Islet precursor cell (in vitro differentiated cells): ENCODE data around the gene NLRP6.
A peak's percentile ranks its signal among the peaks of the same experiment; 100 is the strongest.
"Not testable (repeated sequence)": the region's sequence is repeated elsewhere in the genome, so short reads cannot be mapped to it uniquely, and the experiment has no call there.

Experiments
- DNase-seq: peaks from one replicate; pipeline ENCODE4 v3.0.0-alpha.2; 2018

The NLRP6 gene

GRCh38 chr11:256952-257737 is 21.1 kb upstream of the NLRP6 start:
- no peak for DNase-seq

- DNase-seq: no peak
These were observed 20.3 kb upstream of the NLRP6 start for GRCh38 chr11:257766-258493.

- DNase-seq: no peak
These were observed 18.8 kb upstream of the NLRP6 start for GRCh38 chr11:259413-259812.

GRCh38 chr11:261624-262023 is 16.6 kb upstream of the NLRP6 start:
- DNase-seq: no peak

- no peak for DNase-seq
These were observed 11.3 kb upstream of the NLRP6 start for GRCh38 chr11:266676-267439.

DNA sequence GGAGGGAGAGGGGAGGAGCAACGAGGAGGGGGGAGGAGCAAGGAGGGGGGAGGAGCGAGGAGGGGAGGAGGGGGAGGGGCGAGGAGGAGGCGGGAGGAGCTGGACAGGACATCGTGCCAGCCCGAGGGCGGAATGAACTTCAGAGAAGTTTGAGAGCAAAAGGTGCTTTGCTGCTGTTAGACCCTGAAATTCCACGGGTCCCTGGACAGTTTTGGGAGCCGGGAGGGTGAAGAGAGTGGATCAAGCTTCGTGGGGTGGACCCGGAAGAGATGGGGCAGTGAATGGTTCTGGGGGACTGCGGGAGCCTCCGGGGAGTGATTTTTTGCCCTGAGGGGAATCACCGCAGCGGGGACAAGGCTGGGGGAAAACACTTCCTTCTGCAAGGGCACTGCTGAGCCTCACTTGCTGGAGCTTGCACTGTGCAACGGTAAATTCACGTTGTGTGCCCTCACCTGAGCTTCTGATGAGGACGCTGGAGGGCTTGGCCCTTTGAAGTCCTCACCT is 10.7 kb upstream of the NLRP6 start:
- DNase-seq: no peak

DNA sequence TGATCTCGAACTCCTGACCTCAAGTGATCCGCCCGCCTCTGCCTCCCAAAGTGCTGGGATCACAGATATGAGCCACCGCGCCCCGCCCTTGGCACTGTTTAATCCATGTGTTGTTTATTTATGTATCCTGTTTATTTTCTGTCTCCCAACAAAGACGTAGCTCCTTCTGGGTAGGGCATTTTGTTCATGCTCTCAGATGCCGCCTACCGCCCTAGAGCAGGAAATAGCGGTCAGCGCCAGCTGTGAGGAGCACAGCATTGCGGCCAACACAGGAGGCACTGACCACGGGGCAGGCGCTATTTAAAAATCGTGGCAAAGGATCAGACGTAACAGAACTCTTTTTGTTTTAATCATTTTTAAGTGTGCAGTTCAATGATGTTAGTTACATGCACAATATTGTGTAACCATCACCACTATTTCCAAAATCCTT is 9.5 kb upstream of the NLRP6 start:
- not testable (repeated sequence) for DNase-seq

GRCh38 chr11:269146-269890 is 8.9 kb upstream of the NLRP6 start:
- DNase-seq: no peak

- no peak for DNase-seq
These were observed 7.5 kb upstream of the NLRP6 start for GRCh38 chr11:270451-271318.

GRCh38 chr11:271319-271715 is 6.9 kb upstream of the NLRP6 start:
- DNase-seq: no peak

GRCh38 chr11:272195-272930 is 5.8 kb upstream of the NLRP6 start:
- no peak for DNase-seq

DNA sequence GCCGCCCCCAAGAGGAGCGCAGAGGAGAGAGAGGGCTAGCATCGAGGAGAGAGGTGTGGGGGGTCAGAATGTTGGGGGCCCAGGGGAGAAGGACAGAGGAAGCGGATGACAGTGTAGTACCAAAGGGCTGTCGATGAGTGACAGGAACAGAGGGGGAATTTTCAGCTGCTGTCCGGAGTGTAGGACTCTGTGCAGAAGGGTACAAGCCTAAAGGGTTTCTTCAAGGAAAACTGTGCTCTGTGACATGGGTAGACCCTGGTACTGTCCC is 5.3 kb upstream of the NLRP6 start:
- peak; percentile 7 for DNase-seq

DNA sequence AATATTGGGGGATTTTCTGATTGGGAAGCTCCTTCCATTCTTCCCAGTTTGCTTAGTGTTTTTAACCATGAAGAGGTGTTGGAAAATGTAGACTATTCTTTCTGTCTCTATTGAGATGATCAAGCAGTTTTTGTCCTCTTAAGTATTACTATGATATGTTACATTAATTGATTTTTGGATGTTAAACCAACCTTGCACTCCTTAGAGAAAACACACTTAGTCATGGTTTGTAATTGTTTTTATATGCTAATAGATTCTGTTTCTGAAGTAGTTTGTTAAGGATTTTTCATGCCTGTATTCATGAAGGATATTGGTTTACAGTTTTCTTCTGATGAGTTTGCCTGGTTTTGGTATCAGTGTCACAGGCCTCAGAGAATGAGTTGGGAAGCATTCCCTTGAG is 2.0 kb upstream of the NLRP6 start:
- no peak for DNase-seq

- DNase-seq: no peak
These were observed 1.1 kb downstream of the NLRP6 start for GRCh38 chr11:279040-279965.

- no peak for DNase-seq
These were observed 1.9 kb downstream of the NLRP6 start for GRCh38 chr11:279966-280705.

- DNase-seq: no peak
These were observed 2.7 kb downstream of the NLRP6 start for GRCh38 chr11:280706-281485.

DNA sequence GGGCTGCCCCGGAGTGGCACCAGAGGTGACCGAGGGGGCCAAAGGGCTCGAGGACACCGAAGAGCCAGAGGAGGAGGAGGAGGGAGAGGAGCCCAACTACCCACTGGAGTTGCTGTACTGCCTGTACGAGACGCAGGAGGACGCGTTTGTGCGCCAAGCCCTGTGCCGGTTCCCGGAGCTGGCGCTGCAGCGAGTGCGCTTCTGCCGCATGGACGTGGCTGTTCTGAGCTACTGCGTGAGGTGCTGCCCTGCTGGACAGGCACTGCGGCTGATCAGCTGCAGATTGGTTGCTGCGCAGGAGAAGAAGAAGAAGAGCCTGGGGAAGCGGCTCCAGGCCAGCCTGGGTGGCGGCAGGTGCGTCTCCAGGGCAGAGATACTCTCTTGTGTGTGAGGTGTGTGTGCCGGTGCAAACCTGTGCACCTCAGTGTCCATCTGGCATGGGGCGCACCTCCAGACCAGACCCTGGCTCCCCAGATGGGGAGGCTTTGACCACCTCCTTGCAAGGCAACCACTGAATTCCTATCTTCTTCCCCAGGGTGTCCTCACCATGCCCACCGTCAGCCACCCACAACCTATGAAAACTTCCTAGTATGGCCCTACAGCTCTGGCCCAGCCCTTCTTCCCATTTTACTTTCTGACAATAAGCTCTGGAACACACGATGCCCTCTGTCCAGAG is 3.4 kb downstream of the NLRP6 start:
- no peak for DNase-seq

DNA sequence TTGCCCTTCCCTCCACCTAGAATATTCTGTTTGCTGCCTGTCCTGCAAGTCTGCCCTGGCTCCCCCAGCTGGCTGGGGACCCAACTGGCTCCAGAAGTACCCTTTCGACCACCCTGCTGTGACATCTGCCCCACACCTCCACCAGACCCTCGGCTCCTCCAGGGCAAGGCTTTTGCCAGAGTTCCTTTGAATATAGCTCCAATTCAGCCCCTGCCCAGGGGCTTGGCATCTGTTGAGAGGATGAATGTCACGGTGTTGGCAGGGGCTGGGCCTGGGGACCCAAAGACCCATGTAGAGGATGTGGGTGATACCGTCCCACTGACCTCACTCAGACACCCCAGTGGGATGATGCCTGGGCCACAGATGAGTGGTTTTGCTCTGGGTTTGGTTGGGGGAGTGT is 4.0 kb downstream of the NLRP6 start:
- DNase-seq: no peak
